NCI-H146 treated with DMSO at 0.1 percent for 48 hours (cell line): ENCODE data around the gene NEIL1.

Experiments
- DNase-seq: peaks from one replicate; lab custom pipeline; 2025; ENCODE audit not compliant: unreplicated experiment; lab: John Stamatoyannopoulos, UW

Gene NEIL1

DNA sequence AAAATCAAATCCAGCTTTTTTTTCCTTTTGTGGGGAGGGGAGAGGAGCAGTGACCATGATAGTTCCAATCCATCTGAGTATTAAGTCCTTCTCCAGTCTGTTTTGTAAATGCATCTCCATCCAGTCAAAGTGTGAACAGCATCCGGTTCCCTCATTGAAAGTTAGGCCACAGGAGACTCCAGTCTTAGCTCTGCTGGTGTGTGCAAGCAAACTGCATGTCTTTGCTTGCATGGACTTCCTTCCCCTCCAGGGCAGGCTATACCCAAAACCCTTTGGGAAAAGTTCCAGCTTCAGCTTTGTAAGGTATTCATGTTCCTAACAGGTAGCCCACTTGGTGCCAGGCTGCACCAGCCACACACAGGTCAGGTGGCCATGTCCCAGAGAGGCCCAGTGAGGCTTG is 24.6 kb downstream of the NEIL1 start:
- DNase-seq: no peak

DNA sequence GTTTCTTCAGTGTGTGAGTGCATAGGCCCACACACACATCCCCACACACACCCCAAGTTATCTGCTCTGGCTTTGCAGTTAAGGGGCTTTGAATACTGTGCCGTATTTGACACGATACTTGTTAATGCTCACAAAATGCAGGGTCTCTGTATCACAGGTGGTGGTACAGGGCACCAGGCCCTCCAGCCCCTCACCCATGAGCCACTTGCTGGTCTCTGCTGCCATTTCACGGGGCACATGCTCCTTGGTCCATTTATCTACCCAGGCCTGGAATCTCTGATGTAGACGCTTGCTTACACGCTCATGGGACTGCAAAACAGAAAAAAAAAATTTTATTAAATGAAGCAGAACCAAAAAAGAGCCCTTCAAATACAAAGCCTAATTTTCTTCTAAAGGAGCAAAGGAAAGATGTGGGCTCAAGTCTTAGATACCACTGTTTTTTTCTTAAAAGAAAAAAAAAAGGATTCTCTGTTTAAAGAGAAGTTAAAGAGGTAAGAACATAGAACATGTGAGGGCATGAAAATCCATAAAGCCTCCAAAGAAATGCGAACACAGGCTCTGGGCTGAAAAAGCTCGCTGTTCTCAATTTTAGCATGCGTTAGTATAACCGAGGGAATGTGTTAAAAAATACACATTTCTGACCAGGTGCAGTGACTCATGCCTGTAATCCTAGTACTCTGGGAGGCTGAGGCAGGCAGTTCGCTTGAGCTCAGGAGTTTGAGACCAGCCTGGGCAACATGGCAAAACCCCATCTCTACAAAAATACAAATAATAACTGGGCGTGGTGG is 25.3 kb downstream of the NEIL1 start:
- no peak for DNase-seq

DNA sequence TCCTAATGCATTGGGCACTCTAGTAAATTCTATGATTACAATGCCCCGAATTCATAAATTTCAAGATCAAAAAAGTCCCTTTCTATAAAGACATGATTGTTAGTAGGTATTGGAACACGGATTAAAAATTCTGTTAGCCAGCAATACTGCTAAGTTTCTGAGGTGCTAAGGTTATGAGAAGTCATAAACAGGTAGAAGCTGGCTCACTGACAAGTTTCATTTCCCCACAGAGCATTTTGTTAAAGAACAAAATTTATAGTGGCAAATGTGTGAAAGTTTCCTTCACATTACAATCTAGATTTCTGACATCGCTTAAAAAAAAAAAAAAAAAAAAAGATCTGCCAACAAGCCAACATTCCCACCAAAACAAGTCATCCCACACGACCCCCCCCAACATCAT is 33.9 kb downstream of the NEIL1 start:
- no peak for DNase-seq

DNA sequence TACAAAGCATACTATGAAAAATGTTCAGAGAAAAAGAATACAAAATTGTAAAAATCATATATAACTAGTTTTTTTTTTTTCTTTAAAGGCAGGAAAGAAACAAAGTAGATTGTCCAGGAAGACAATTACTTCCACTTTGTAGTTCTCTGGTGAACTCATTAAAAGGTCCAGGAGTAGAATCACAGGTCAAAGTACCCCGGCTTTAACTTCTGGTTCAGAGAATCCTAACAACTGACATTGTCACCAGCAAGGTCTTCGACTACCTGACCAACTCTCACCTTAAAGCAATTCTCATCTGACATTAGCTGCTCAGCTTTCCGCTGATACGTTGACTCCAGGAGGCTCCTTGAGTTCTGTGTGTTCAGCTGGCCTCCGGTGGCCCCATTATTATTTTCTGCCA is 37.1 kb downstream of the NEIL1 start:
- peak; percentile 62 for DNase-seq

DNA sequence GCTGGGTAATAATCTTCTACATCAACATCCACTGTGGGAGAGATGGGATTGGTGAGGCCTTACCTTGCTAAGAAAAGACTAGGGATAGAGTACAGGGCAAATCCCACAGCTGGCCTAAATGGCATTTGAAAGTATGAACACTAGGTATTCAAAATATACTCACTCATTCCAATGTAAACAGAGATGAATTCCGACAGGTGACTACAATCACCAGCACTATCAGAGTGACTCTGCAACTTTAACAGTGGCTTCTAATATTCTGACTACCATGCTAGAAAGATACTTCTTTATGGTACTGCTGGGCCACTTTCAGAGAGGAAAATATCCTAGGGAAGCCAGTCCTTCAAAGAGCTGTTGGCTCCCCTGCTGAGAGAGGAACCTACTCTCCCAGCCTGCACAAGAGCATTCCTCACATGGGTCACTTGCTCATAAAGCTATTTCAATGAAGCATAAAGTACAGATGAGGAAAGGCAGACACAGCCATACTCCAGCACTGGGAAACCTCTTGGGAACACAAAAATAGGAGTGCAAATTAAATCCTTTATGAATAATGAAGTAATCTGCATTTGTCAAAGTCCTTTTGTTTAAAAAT is 43.0 kb downstream of the NEIL1 start:
- DNase-seq: no peak

DNA sequence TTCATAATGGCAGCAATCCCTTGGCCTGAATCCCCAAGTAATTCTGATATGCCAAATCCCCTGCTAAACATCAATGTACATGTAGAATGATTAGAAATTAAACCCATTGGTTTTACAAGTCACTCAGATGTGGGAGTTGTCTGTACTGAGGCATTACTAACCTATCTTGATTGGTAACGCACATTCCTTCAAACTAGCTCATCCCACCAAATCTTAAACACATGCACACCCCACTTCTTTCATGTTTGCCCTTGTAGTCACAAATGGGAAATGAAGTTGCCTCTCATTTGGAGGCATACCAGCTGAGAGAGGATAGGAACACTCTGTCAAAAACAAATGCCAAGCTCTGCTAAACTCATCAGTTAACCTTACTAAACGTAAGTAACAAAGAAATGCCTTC is 50.7 kb downstream of the NEIL1 start:
- no peak for DNase-seq

DNA sequence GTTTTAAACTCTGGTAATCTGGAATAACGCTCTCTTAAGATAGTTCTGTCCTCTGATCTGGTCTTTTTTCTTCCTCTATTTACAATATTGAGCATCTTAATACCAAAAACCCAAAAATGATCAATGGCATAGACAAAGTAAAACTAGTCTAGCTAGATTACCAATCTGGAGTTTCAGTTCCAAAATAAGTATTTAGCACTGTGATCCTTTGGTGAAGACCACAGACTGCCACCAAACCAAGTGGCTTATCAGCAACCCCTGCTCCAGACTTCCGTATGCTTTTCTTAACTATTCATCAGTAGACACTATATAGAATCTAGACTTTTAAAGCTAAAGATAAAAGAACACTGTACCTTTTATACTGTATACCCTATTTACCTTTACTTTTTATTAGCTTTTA is 57.1 kb downstream of the NEIL1 start:
- no peak for DNase-seq
